ENCODE results near the gene NEK6.

DNA sequence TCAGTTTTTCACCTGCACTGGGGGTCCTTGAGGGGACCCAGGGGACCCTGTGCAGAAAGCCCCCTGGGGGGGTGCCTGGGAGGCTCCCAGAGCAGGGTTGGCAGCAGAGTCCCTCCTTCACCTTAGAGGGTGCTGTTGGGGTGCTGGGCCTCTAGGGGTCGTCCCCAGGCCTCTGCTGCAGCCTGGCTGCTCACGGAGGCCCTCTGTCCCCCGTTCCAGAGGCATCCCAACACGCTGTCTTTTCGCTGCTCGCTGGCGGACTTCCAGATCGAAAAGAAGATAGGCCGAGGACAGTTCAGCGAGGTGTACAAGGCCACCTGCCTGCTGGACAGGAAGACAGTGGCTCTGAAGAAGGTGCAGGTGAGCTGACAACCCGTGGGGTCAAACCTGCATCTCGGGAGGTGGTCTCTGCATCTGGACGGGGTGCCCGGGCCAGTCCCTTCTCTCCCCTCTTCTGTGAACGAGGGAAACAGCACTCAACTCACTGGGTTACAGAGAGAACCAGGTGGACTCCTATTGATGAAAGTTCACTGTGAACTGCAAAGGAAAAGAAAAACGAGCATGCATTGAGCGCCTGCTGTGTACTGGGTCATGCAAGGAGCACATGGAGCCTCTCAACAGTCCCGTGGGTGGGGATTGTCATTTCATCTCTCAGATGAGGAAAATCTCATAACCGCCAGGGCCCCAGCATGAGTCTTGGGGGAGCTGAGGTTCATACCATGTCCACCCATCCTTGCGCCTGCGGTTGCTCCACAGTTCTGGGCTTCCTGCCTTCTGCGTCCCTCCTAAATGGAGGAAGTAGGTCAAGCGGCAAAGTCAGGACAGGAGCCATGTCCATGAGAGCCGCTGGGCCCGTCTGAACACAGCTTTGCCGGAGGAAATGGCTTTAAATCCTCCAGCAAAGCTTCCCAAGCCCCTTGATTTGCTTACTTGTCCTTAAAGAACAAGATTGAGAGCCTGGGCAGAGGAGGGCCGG lies 54.8 kb downstream of the NEK6 start:
- TF ChIP-seq, protein P1, sequence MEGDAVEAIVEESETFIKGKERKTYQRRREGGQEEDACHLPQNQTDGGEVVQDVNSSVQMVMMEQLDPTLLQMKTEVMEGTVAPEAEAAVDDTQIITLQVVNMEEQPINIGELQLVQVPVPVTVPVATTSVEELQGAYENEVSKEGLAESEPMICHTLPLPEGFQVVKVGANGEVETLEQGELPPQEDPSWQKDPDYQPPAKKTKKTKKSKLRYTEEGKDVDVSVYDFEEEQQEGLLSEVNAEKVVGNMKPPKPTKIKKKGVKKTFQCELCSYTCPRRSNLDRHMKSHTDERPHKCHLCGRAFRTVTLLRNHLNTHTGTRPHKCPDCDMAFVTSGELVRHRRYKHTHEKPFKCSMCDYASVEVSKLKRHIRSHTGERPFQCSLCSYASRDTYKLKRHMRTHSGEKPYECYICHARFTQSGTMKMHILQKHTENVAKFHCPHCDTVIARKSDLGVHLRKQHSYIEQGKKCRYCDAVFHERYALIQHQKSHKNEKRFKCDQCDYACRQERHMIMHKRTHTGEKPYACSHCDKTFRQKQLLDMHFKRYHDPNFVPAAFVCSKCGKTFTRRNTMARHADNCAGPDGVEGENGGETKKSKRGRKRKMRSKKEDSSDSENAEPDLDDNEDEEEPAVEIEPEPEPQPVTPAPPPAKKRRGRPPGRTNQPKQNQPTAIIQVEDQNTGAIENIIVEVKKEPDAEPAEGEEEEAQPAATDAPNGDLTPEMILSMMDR (IDR thresholded peaks at IDR 0.05; ENCODE audit: insufficient read depth, low read length) = no peak
- no peak for TF ChIP-seq SPI1 (IDR thresholded peaks at IDR 0.05; ENCODE audit: borderline replicate concordance, low read depth)
- TF ChIP-seq, protein P2, sequence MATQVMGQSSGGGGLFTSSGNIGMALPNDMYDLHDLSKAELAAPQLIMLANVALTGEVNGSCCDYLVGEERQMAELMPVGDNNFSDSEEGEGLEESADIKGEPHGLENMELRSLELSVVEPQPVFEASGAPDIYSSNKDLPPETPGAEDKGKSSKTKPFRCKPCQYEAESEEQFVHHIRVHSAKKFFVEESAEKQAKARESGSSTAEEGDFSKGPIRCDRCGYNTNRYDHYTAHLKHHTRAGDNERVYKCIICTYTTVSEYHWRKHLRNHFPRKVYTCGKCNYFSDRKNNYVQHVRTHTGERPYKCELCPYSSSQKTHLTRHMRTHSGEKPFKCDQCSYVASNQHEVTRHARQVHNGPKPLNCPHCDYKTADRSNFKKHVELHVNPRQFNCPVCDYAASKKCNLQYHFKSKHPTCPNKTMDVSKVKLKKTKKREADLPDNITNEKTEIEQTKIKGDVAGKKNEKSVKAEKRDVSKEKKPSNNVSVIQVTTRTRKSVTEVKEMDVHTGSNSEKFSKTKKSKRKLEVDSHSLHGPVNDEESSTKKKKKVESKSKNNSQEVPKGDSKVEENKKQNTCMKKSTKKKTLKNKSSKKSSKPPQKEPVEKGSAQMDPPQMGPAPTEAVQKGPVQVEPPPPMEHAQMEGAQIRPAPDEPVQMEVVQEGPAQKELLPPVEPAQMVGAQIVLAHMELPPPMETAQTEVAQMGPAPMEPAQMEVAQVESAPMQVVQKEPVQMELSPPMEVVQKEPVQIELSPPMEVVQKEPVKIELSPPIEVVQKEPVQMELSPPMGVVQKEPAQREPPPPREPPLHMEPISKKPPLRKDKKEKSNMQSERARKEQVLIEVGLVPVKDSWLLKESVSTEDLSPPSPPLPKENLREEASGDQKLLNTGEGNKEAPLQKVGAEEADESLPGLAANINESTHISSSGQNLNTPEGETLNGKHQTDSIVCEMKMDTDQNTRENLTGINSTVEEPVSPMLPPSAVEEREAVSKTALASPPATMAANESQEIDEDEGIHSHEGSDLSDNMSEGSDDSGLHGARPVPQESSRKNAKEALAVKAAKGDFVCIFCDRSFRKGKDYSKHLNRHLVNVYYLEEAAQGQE (IDR thresholded peaks at IDR 0.05; ENCODE audit: insufficient replicate concordance, low read depth) = no peak
